GM18499 (cell line): ENCODE results near the gene TLX3.
"Not testable (repeated sequence)": the region's sequence is repeated elsewhere in the genome, so short reads cannot be mapped to it uniquely, and the experiment has no call there.

ENCODE experiments used
- ATAC-seq: cut with Tn5 transposase; IDR thresholded peaks from one replicate; pipeline ENCODE4 v1.9.1; 2021; ENCODE audit warnings: moderate number of reproducible peaks; ENCODE audit not compliant: insufficient read depth, unreplicated experiment

TLX3 gene

GRCh38 chr5:171308453-171309275 is at the start of gene TLX3:
TSS of gene TLX3 (plus strand) at chr5:171309248. CDS start at chr5:171309366, 118 bp downstream.
- no peak for ATAC-seq

- ATAC-seq: no peak
Measured at GRCh38 chr5:171261361-171261760, 47.7 kb upstream of the TLX3 start.

DNA sequence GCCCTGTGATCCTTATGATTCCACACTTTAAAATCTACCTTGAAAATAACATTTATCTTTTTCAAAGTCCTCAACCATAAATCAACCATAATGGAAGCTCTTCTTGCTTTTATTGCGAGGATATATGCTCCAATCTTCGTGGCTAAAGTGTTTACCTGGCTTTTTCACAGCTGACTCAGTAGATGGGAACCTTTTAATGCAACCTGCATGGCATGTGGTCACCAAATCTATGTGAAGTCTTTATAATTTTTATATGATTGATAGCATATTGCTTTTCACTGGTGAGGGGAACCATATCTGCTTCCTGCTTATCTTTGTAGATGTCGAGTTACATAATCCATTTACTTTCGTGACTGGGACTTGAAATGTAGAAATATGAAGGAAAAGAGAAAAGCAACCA is 47.1 kb upstream of the TLX3 start:
- no peak for ATAC-seq

DNA sequence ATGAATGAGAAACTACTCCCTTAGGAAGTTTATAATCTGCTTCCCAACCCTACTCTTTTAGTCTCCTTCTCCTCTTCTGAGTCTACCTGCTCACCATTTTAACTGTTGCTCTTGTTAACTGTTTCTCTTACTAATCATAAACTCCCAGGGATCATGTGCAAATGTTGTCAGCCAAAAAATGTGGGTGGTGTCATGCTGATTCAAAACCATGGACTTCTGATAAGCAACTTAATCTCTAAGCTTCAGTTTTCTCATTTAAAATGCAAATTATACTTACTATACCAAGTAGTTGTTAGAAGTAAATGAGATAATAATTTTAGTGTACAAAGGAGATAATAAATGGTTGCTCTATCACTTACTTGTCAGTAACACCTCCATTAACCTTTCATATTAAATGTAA is 45.9 kb upstream of the TLX3 start:
- ATAC-seq: no peak

- no peak for ATAC-seq
Measured at GRCh38 chr5:171264843-171265242, 44.2 kb upstream of the TLX3 start.

DNA sequence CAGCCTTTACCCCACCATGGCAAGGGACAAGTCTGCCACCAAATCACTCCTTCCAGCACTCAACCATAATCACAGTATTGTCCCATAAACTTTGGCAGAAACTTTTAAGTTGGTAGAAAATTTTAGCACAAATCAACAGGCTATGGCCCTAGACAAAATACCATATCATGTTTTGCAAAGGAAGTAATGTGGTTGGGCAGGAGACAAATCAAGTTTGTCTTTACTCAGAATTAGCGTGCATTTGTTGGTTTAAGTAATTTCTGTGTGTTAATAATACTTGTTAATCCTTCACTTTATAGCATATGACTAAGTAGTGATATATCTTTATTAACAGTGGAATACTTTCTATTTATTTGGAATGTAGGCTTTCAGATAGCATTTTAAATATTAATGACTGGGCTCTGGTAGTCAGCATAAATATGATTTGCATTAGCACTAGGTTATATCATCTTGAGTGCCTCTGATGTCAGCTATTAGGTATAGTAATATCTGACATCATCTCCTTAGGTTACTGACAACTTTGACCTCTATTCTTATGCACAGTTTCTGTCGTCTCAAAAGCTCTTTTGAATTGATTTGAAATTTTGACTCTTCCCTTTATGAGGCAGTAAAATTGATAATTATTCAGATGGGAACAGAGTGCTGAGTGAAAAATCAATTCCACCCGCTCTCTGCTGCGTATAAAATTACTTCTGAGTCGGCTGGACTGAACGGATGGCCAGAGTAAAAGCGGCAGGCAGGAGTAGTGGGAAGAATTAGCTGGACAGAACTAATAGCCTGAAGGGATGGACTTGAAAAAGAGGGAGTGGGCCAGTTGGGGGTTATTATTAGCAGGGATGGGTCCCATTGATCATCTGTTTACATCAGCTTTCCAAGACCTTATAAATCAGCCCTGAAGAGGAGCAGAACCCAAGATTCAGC is 40.1 kb upstream of the TLX3 start:
- no peak for ATAC-seq

- no peak for ATAC-seq
Measured at GRCh38 chr5:171269717-171270116, 39.3 kb upstream of the TLX3 start.

- ATAC-seq: no peak
Measured at GRCh38 chr5:171270136-171270535, 38.9 kb upstream of the TLX3 start.

- ATAC-seq: no peak
Measured at GRCh38 chr5:171271798-171272197, 37.2 kb upstream of the TLX3 start.

DNA sequence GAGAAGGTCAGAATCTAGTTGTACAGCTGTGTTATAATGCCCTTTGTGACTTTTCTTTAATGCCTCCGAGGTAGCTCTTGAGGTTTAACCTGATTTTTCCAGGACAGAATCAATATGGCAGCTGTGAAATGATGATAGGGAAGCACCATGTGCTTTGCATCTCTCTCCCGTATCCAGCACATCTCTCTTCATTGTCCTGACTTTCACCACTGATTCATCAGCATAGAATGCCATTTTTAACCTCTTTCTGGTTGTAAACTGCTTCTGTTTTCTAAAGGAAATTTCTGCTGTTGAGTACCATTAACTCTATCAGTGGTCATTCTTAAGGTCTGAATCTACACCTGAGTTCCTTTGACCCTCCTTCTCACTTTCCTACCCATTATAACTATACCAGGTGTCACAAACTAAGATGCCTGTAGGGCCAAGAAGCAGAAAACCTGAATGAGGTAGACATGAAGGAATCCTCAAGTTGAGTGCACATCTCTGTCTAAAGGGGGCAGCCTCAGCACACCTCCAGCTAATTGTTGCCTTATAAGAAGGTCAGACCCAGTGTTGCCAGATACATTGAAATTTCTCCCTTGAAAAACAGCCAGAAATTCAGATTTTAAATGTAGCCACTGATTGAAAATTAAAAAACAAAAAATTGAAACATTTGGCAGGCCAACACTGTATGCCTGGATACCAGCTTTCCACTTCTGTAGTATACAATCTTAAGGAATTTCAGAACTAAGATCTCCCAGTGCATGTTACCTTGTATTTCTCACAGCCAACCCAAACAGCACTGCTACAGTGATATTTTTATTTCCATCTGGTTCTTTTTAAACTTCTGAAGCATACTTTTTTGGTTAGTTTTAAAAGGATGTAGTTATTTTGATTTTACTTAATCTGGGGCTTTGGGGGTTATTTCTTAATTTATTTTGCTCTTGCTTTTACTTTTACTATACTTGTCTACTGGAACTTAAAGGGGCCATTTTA is 35.8 kb upstream of the TLX3 start:
- no peak for ATAC-seq

DNA sequence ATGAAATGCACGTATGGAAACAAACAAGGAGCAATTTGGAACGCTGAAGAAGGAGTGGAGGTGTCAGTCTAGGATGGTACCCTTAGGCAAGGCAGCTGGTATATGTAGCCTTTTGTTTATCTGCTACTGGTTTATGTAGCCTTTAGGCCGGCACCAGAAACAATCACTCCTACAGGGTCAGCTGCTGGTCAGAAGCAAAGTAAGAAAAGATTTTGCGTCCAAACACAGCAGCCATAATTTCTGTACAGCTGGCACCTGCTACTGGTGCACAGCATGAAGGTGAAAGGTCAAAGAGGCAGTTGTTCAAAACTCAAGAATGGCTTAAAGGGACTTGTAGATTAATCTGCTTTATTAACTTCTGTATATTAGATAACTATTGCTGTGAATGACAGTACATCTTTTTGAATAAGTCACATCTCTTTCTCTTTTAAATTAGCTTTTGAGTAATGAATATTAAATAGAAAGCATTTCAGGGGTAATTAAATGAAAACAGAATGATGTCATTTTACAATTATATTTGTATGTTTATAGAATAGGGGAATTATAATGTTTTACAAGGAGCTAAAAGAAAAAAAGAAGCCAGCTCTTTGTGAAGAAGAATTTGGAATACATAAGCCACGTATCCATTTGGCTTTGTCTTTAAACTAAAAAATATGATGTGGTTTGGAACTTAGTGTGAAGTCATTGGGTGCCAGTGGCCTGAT is 33.1 kb upstream of the TLX3 start:
- ATAC-seq: no peak

- ATAC-seq: no peak
Measured at GRCh38 chr5:171283753-171284152, 25.3 kb upstream of the TLX3 start.

DNA sequence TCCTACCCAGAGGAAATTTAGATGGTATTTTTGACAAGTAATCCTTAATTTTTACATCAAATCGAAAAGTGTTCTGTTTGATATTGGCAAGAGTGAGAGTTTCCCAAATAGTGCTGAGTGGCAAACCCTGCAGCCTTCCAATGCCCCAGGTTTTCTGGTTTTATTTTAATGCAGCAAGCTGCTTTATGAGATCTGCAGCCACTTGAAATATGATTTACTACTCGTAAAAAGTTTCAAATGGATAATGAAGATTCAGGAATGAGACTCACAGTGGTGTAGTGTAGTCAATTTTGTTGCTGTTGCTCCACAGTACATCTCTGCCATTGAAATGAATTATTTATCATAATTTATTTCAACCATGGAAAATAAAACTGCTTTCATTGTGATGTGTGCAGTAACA is 23.6 kb upstream of the TLX3 start:
- ATAC-seq: no peak

- no peak for ATAC-seq
Measured at GRCh38 chr5:171288066-171288465, 21.0 kb upstream of the TLX3 start.

- ATAC-seq: no peak
Measured at GRCh38 chr5:171291371-171291770, 17.7 kb upstream of the TLX3 start.

- ATAC-seq: no peak
Measured at GRCh38 chr5:171295299-171295698, 13.7 kb upstream of the TLX3 start.

GRCh38 chr5:171295801-171296200 is 13.2 kb upstream of the TLX3 start:
- no peak for ATAC-seq

GRCh38 chr5:171297941-171298340 is 11.1 kb upstream of the TLX3 start:
- ATAC-seq: not testable (repeated sequence)

DNA sequence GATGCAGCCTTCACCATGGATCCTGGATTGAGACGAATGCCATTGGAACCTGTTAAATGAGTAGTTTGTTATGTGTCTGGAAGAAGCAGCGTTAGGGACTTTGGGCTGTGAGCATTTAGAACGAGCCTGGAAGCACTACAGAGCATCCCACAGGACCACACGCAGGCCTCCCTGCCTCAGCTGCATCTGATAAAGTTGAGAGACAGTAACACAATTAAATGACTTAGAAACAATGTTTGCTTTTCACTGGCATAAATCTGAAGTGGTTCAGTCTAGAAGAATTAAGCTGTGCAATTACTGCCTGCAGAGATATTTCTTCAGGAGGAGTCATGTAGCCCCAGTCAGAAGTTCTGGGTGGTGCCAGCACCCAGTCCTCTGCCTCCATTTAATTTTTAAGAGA is 9.8 kb upstream of the TLX3 start:
- ATAC-seq: no peak

- no peak for ATAC-seq
Measured at GRCh38 chr5:171299851-171300250, 9.2 kb upstream of the TLX3 start.
